Measurements from ENCODE around the gene ACAT2.
"Not testable (repeated sequence)": the region's sequence is repeated elsewhere in the genome, so short reads cannot be mapped to it uniquely, and the experiment has no call there.

ACAT2 gene

DNA sequence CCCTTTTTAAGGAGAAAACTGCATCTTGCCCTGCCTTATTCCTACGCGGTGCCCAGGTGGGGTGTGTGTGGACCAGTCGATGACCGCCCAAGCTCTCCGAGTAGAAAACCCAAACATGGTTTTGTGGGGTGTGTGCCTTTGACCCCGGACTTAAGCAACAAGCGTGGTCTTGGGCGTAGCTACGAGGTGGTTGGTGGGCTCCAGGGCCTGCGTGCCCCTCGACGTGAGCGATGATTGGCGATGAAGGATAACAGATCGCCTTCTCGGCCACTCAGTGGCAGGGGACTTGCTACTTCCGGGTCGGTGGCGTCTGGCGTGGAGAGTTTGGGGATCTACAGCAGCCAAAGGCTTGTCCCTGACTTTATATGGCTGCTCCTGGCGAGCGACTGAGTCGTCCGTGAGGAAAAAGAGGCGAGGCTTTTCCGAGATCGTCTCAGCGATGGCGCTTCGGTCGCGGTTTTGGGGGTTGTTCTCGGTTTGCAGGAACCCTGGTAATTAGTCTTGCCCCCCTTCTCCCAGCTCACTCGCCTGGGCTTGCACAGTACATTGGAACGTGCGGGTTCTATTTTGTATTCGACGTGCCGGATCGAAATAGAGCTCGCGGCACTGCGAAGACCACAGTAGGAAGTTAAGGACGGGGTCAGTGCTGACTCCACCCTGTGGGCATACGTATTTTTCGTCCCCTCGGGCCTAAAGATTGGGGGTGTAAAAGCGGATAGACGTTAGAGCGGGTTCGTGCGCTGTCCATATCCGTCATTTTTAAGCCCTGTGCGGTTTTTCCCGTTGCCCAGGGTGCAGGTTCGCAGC is 28.5 kb downstream of the ACAT2 start, which contains the start of gene MRPL18:
Gene MRPL18 (plus strand): TSS at position 319 of the 807 bp plus-strand sequence. CDS start 121 bp downstream, at position 440.
- H3K4me3 ChIP-seq (replicated peaks in 1 of 2; ENCODE audit: low read depth in 2 of 2, low read length in 2 of 2) = peak within 1 kb of the TSS; percentile 97 to 99
- TF ChIP-seq, protein P1, sequence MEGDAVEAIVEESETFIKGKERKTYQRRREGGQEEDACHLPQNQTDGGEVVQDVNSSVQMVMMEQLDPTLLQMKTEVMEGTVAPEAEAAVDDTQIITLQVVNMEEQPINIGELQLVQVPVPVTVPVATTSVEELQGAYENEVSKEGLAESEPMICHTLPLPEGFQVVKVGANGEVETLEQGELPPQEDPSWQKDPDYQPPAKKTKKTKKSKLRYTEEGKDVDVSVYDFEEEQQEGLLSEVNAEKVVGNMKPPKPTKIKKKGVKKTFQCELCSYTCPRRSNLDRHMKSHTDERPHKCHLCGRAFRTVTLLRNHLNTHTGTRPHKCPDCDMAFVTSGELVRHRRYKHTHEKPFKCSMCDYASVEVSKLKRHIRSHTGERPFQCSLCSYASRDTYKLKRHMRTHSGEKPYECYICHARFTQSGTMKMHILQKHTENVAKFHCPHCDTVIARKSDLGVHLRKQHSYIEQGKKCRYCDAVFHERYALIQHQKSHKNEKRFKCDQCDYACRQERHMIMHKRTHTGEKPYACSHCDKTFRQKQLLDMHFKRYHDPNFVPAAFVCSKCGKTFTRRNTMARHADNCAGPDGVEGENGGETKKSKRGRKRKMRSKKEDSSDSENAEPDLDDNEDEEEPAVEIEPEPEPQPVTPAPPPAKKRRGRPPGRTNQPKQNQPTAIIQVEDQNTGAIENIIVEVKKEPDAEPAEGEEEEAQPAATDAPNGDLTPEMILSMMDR (IDR thresholded peaks at IDR 0.05; ENCODE audit: low read depth, low read length) = no peak
- DNase-seq (ENCODE audit: low read depth in 2 of 2) = peak; percentile 98 to 99

DNA sequence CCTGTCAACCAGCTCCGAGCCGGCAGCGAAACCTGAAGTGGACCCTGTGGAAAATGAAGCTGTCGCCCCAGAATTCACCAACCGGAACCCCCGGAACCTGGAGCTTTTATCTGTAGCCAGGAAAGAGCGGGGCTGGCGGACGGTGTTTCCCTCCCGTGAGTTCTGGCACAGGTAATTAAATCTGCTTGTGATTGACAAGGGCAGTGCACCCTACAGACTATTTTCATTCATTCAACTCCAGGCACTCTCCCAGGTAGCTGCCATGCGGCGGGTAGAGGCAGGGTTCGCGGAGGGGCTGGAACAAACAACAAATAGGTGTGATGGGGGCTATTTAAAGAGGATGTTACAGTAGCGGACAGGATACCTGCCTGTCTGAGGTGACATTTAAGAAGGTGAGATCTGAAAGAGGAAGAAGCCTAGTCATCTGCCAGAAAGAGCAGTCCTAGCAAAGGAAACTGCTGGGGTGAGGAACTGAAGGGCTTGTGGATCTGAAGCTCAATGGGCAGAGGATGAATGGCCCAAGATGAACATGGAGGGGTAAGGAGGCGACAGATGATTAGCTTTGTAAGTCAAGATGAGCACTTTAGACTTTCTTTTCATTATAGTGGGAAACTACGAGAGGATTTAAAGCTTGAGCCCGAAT is 29.2 kb downstream of the ACAT2 start:
- TF ChIP-seq, protein P1 (IDR thresholded peaks at IDR 0.05; ENCODE audit: low read depth, low read length) = no peak

DNA sequence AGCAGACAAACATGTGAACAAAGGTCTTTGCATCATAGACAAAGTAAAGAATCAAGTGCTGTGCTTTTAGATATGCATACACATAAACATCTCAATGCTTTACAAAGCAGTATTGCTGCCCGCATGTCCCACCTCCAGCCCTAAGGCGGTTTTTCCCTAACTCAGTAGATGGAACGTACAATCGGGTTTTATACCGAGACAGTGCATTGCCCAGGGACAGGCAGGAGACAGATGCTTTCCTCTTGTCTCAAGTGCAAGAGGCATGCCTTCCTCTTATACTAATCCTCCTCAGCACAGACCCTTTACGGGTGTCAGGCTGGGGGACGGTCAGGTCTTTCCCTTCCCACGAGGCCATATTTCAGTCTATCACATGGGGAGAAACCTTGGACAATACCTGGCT is 33.1 kb downstream of the ACAT2 start:
- not testable (repeated sequence) for H3K4me3 ChIP-seq (replicated peaks in 1 of 2; ENCODE audit: low read depth in 2 of 2, low read length in 2 of 2); DNase-seq (ENCODE audit: low read depth in 2 of 2)

More for the DNA sequence above, 29.2 kb downstream of the ACAT2 start:
- DNase-seq (ENCODE audit: low read depth in 2 of 2) = no peak
- peak overlapping the region; percentile 82 to 97 for H3K4me3 ChIP-seq (replicated peaks in 1 of 2; ENCODE audit: low read depth in 2 of 2, low read length in 2 of 2)

DNA sequence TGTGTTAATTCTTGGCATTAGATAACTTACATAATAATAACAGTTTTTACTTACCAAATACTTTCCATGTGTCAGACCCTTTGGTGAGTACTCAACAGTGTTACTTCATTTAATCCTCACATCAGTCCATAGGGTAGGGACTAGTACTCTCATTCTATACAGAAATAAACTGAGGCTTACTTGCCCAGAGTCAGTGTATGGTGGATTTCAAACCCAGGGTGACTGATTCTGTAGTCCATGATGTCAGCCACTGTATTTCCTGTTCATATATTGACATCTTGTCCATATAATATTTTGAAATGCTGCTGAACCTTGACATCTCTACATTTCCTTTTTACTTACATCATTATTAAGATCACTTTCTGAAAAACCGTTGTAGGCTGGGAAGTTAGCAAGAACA is 35.7 kb downstream of the ACAT2 start:
- no peak for DNase-seq (ENCODE audit: low read depth in 2 of 2)
- no peak overlapping the region for H3K4me3 ChIP-seq (replicated peaks in 1 of 2; ENCODE audit: low read depth in 2 of 2, low read length in 2 of 2)
- TF ChIP-seq, protein P1 (IDR thresholded peaks at IDR 0.05; ENCODE audit: low read depth, low read length) = no peak

DNA sequence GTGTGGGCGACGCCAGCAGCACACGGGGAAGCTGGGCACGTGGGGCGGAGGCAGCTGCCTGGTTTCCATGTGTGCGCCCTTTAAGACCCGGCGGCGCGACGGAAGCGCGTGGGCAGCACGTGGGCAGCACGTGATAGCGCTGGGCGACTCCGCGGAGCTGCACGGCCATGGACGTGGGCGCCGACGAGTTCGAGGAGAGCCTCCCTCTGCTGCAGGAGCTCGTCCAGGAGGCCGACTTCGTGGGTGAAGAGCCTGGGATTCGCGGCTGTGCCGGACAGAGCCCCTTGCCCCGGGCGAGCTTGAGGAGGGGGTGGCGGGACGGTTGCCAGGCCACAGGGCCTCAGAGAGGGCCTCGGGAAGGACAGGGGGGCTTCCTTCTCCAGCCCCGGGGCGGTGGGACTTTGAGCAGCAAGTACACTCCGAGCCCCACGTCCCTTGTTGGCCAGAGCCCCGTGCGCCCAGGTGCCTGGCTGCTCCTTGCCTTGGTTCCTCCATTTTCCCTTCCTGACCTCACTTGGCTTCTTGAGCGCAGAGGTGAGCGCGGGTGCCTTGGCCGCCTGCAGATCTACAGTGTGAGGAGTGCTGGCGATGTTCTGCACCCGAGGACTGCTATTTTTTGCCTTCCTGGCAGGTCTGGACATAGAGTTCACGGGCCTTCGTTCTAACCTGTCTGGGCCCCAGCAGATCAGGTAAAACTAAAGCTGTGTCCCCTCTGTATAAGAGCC is 38.5 kb downstream of the ACAT2 start, which contains the start of gene PNLDC1:
Gene PNLDC1 (plus strand): TSS at position 136 of the 725 bp plus-strand sequence. CDS start 32 bp downstream, at position 168.
- no peak within 1 kb of the TSS for H3K4me3 ChIP-seq (replicated peaks in 1 of 2; ENCODE audit: low read depth in 2 of 2, low read length in 2 of 2)
- no peak for DNase-seq (ENCODE audit: low read depth in 2 of 2)
- TF ChIP-seq, protein P1 (IDR thresholded peaks at IDR 0.05; ENCODE audit: low read depth, low read length) = no peak

DNA sequence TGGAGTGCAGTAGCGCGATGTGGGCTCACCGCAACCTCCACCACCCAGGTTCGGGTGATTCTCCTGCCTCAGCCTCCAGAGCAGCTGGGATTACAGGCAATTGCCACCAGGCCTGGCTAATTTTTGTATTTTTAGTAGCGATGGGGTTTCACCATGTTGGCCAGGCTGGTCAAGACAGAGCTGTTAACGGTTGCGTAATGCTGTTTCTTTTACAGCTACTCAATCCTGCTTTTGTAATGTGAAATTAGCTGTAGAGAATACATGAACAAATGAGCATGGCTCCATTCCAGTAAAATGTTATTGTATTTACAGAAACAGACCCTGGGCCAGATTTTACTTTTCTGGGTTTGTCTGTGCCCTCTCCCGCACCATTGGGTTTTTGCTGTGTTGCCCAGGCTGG is 40.1 kb downstream of the ACAT2 start:
- TF ChIP-seq, protein P1 (IDR thresholded peaks at IDR 0.05; ENCODE audit: low read depth, low read length) = no peak
- H3K4me3 ChIP-seq (replicated peaks in 1 of 2; ENCODE audit: low read depth in 2 of 2, low read length in 2 of 2) = no peak overlapping the region
- DNase-seq (ENCODE audit: low read depth in 2 of 2) = peak in 1 of 2 donors; percentile 23

Data from cardiac fibroblast (primary cell).